Astrocyte of the cerebellum (primary cell): ENCODE results near the gene SDHB.

Source experiments
- DNase-seq: peaks from one replicate; pipeline ENCODE4 v3.0.0-alpha.2; 2011; ENCODE audit warnings: low read depth
- H3K4me3 ChIP-seq: 2 replicates; pipeline ENCODE4 v1.5.1; 2011; ENCODE audit warnings: mild to moderate bottlenecking, low read depth, low read length, moderate library complexity
- CTCF ChIP-seq: IDR thresholded peaks from 2 replicates; pipeline ENCODE4 v1.5.1; 2012; ENCODE audit warnings: low read length, low read depth, moderate library complexity, mild to moderate bottlenecking; ENCODE audit errors: missing control alignments
- in situ Hi-C: cut with HindIII; loops from 2 replicates; pipeline ENCODE4 v1.10.0; 2017; ENCODE audit warnings: low sequenced_read_pairs

The SDHB gene

DNA sequence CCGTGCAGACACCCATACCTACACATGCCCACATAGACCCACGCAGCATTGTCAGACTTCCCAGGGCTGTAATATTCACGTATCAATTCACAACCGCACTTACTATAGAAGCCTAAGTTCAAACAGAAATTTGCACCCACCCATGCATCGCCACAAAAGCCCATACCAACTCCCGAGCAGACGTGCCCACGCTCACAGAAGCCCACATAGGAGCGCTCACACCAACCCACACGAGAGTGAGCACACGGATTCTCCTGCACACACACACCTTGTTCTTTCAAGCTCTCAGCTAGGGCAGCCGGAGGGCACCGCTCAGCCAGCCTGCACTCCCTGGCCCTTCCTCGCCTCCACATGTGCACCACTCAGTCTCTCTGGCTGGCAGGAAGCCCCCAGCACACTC is 78.0 kb downstream of the SDHB start:
- in situ Hi-C loops = no loop called here
- H3K4me3 ChIP-seq = no peak overlapping the region
- no peak for DNase-seq
- no peak for TF ChIP-seq CTCF

DNA sequence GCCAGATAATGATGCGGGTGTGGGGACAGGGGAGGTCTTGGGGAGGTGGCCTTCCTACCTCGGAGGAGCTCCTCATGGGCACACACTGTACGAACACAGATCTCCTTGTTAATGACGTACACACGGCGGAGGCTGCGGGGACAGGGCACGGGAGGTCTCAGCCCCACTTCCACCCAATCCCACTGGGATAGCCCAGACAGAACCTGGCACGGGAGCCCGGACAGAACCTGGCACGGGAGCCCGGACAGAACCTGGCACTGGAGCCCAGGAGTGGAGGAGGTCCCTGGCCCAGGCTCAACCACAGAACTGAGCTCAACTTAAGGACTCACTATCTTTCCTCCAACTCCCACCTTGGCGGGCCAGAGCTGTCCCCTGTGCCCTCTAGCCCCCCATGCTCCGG is 78.6 kb downstream of the SDHB start:
- no peak for DNase-seq
- TF ChIP-seq CTCF = no peak
- H3K4me3 ChIP-seq = no peak overlapping the region
- in situ Hi-C loops = no loop called here

DNA sequence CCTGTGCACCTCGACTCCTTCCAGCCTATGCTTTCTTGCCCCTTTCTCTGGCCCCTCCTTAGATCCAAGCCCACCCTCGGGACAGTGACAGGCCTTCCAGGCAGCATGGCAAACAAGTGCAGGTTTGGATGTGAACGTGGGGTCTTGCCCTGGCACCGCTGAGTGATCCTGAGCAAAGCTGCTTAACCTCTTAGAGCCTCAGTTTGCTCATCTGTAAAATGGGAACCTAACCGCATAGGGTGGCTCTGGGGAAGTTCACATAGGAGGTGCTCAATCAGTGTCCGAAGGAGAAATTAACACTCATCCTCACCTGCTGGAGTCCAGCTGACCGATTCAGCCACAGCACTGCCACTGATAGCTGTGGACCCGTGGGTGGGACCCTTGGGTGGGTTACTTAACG is 80.6 kb downstream of the SDHB start:
- no peak overlapping the region for H3K4me3 ChIP-seq
- TF ChIP-seq CTCF = no peak
- in situ Hi-C loops = loop anchor here (5.0 kb wide), 1 partner anchor 69 kb away; no protein-coding TSS in a partner anchor
- no peak for DNase-seq

DNA sequence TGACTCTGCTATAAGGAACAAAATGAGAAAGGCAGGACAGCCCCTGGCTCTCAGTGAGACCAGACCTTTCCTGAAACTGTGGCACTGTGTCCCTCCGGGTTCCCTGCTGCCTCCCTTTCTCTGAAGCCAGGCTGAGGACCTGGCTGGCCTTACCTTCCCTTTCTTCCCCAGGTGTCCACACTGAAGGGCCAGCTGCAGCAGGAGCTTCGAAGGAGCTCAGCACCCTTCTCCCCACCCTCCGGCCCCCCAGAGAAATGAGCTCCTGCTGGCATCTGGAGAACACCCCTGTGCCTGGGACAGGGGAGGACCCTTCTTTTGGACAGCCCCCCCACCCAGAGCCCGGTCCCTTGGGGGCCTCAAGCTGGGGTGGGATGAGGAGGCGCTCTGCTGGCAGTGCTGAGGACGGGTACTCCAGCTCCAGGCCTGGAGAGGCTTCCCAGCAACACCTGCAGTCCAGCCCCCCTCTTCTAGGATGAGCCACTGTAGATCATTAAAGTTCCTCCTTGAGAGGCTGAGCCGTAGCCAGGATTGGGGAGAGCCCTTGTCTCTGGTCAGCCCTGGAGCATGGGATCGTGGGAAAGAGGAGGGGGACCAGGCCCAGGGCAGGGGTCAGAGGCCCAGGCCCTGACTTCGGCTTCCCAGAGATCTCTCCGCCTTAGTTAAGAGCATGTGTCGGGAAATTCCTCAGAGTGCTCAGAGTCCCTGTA is 81.5 kb downstream of the SDHB start:
- in situ Hi-C loops = loop anchor here (5.0 kb wide), 1 partner anchor 70 kb away; no protein-coding TSS in a partner anchor
- no peak overlapping the region for H3K4me3 ChIP-seq
- no peak for TF ChIP-seq CTCF
- DNase-seq = no peak

GRCh38 chr1:16971341-16972188 is 82.3 kb downstream of the SDHB start:
- TF ChIP-seq CTCF = no peak
- no peak for DNase-seq
- in situ Hi-C loops = loop anchor here (5.0 kb wide), 1 partner anchor 71 kb away; no protein-coding TSS in a partner anchor
- H3K4me3 ChIP-seq = no peak overlapping the region

- no peak for TF ChIP-seq CTCF
- no peak overlapping the region for H3K4me3 ChIP-seq
- in situ Hi-C loops = loop anchor here (5.0 kb wide), 1 partner anchor 72 kb away; no protein-coding TSS in a partner anchor
- DNase-seq = no peak
Observed at GRCh38 chr1:16970132-16970910, 83.5 kb downstream of the SDHB start.
